ENCODE results near the gene PIP5KL1.

DNA sequence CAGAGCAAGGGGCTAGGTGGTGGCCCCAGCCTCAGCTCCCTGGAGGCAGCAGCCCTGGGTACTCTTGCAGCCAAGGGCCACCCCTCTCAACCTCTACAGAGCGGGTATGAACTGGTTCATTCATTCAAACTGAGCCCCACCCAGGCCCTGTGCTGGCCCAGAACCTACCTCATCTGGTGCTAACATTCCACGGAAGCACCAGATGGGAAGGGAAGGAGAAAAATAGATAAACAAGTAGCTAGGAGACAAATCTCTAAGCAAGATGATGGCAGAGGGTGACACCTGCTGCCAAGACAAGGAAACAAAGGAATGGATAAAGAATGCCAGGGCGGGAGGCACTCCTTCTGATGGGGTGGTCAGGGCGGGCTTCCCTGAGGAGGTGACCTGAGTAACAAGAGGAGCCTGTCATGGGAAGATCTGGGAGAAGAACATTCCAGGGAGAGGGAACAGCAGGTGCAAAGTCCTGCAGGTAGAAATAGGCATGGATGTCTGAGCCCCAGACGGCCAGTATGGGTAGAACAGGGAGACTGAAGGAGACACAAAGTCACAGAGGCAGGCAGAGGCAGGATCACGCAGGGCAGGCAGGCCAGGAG lies 19.9 kb downstream of the PIP5KL1 start:
- TF ChIP-seq, protein P1, sequence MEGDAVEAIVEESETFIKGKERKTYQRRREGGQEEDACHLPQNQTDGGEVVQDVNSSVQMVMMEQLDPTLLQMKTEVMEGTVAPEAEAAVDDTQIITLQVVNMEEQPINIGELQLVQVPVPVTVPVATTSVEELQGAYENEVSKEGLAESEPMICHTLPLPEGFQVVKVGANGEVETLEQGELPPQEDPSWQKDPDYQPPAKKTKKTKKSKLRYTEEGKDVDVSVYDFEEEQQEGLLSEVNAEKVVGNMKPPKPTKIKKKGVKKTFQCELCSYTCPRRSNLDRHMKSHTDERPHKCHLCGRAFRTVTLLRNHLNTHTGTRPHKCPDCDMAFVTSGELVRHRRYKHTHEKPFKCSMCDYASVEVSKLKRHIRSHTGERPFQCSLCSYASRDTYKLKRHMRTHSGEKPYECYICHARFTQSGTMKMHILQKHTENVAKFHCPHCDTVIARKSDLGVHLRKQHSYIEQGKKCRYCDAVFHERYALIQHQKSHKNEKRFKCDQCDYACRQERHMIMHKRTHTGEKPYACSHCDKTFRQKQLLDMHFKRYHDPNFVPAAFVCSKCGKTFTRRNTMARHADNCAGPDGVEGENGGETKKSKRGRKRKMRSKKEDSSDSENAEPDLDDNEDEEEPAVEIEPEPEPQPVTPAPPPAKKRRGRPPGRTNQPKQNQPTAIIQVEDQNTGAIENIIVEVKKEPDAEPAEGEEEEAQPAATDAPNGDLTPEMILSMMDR (IDR thresholded peaks at IDR 0.05) = no peak
- TF ChIP-seq POLR2AphosphoS5 (IDR thresholded peaks at IDR 0.05) (no peak), POLR2A (IDR thresholded peaks at IDR 0.05) (no peak), EP300 (IDR thresholded peaks at IDR 0.05) (no peak)
